ENCODE results near the gene NFS1.

DNA sequence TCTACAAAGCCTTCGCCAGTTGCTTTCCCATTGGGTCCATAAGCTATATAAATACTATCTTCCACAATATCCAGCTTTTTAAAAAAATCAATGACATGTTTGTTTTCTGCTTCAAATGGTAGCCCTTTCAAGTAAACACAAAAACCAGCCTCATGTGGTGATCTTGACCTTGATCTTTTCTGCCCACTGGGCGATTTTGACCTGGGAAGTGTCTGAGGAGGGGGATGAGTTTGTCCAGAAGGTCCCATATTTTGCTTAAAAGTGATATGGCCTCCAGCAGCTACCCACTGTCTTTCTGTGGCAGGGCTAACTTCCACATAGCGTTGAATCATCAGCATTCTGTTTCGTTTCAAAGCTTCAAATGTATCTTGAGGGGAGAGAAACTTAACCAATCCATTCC is 45.3 kb downstream of the NFS1 start:
- TF ChIP-seq CTCF (optimal IDR thresholded peaks at IDR 0.05 in 1 of 3, IDR thresholded peaks at IDR 0.05 in 1 of 3, conservative IDR thresholded peaks at IDR 0.05 in 1 of 3; ENCODE audit: extremely low read depth in 1 of 3, insufficient read depth in 2 of 3, low read length in 3 of 3) (no peak), EZH2 (IDR thresholded peaks at IDR 0.05; ENCODE audit: low read length) (no peak)

Measured in keratinocyte (primary cell).